K562 (cell line): ENCODE results near the gene DAPP1. TPM values are rescaled to one million over a fixed set of nuclear protein-coding genes. Genes with fewer than 3 reads are reported as not detected.

Experiments
- ATAC-seq: fragments of 200-7000 bp; cut with Tn5 transposase; 3 replicates; pipeline ENCODE4 v1.9.1; 2020; ENCODE audit warnings: moderate library complexity
- BruUV-seq: library from RNA; stranded (reverse); fragments of 400-500 nt; replicated peaks from 2 replicates; lab custom pipeline; 2021; lab: Mats Ljungman, UMichigan
- CTCF ChIA-PET: fragments of 300-600 bp; formaldehyde crosslinking; extraction: SDS; loops from one replicate; lab custom pipeline; 2021; ENCODE audit warnings: low intra/inter-chr PET ratio; lab: Yijun Ruan, JAX
- POLR2A ChIA-PET: fragments of 300-600, 350-650 bp; sonication (Branson Sonifier 250); formaldehyde crosslinking; extraction: SDS; loops from one replicate; lab custom pipeline; 2021; ENCODE audit warnings: antibody characterized with exemption, inconsistent platforms; lab: Yijun Ruan, JAX
- DNase-seq, 4 experiments: peaks; one replicate each; pipeline versions ENCODE4 v3.0.0 to v3.0.0-alpha.2; 2011 to 2018; ENCODE audit warnings: low spot score in 3 of 4, mixed read lengths in 3 of 4; ENCODE audit errors: extremely low read depth in 1 of 4
- FAIRE-seq: peaks from 2 replicates; lab custom pipeline; 2011; peaks lifted over from hg19 to GRCh38; lab: Jason Lieb, UNC
- H2AFZ ChIP-seq: 2 replicates; pipeline ENCODE4 v1.6.0; 2011; ENCODE audit warnings: low read depth, low read length, control low read depth, inconsistent platforms
- H3K27ac ChIP-seq: fragments of 200-600 bp; 3 replicates; pipeline ENCODE4 v1.8.0; 2011; ENCODE audit warnings: low read depth, mild to moderate bottlenecking, control low read depth, inconsistent platforms, low read length, moderate library complexity, mixed read lengths; ENCODE audit errors: extremely low read depth
- H3K27me3 ChIP-seq, 2 experiments: fragments of 300-600 bp in 1 of 2; 2 replicates in 1 of 2; 3 replicates in 1 of 2; pipeline versions ENCODE4 v1.6.0 to v1.8.0; 2011; ENCODE audit warnings: inconsistent platforms in 2 of 2, low read length in 2 of 2, mild to moderate bottlenecking in 1 of 2, mixed read lengths in 1 of 2, moderate library complexity in 1 of 2; ENCODE audit not compliant: control insufficient read depth in 2 of 2, insufficient read depth in 2 of 2
- H3K36me3 ChIP-seq: fragments of 300-600 bp; 3 replicates; pipeline ENCODE4 v1.8.0; 2011; ENCODE audit warnings: mild to moderate bottlenecking, low read length, inconsistent platforms; ENCODE audit not compliant: control insufficient read depth, insufficient read depth
- H3K4me1 ChIP-seq, 2 experiments: fragments of 200-600 bp in 1 of 2; replicated peaks in 1 of 2; 2 replicates in 1 of 2; 3 replicates in 1 of 2; pipeline versions ENCODE4 v1.5.1 to v1.8.0; 2011; ENCODE audit warnings: inconsistent platforms in 2 of 2, low read length in 2 of 2, mild to moderate bottlenecking in 1 of 2, mixed read lengths in 1 of 2, moderate library complexity in 1 of 2; ENCODE audit not compliant: control insufficient read depth in 2 of 2, insufficient read depth in 2 of 2
- H3K4me2 ChIP-seq: 2 replicates; pipeline ENCODE4 v1.6.1; 2011; ENCODE audit warnings: low read length, control low read depth, inconsistent platforms, mixed read lengths; ENCODE audit not compliant: insufficient read depth
- H3K4me3 ChIP-seq: fragments of 200-600 bp; sonication (generic), shearing (Covaris generic); 2 replicates; pipeline ENCODE4 v1.5.1; 2016; ENCODE audit warnings: control low read depth, inconsistent platforms
- H3K79me2 ChIP-seq: fragments of 200-600 bp; 3 replicates; pipeline ENCODE4 v1.8.0; 2011; ENCODE audit warnings: low read length, inconsistent platforms; ENCODE audit not compliant: control insufficient read depth, insufficient read depth
- H3K9ac ChIP-seq, 2 experiments: 2 replicates each; pipeline versions ENCODE4 v1.6.0 to v1.6.1; 2011; ENCODE audit warnings: low read depth in 2 of 2, low read length in 2 of 2, control low read depth in 1 of 2, inconsistent platforms in 1 of 2, mild to moderate bottlenecking in 1 of 2, mixed read lengths in 1 of 2; ENCODE audit not compliant: insufficient read depth in 1 of 2
- H3K9me1 ChIP-seq: one replicate; pipeline ENCODE4 v1.6.0; 2011; ENCODE audit warnings: inconsistent platforms, mild to moderate bottlenecking, low read length, moderate library complexity; ENCODE audit not compliant: control insufficient read depth, insufficient read depth
- H3K9me3 ChIP-seq: replicated peaks from 2 replicates; pipeline ENCODE4 v1.5.1; 2011; ENCODE audit warnings: low read depth, low read length, inconsistent platforms; ENCODE audit not compliant: control insufficient read depth, insufficient read depth
- H4K20me1 ChIP-seq: replicated peaks from 2 replicates; pipeline ENCODE4 v1.6.1; 2011; ENCODE audit warnings: low read length, inconsistent platforms, mixed read lengths; ENCODE audit not compliant: control insufficient read depth, insufficient read depth
- DDX20 ChIP-seq: fragments of 450-650 bp; IDR thresholded peaks from 2 replicates; pipeline ENCODE4 v1.6.1; 2016; ENCODE audit warnings: missing genetic modification characterization, low read depth, mild to moderate bottlenecking, missing compliant biosample characterization, moderate library complexity
- HMGN3 ChIP-seq: IDR thresholded peaks from 2 replicates; pipeline ENCODE4 v1.6.1; 2011; ENCODE audit warnings: borderline replicate concordance, low read depth, mild to moderate bottlenecking, mixed read lengths, low read length; ENCODE audit not compliant: insufficient read length; ENCODE audit errors: extremely low read depth
- ZNF12 ChIP-seq: sonication (generic); formaldehyde crosslinking; IDR thresholded peaks from 2 replicates; pipeline ENCODE4 v1.4.0; 2020; ENCODE audit warnings: mild to moderate bottlenecking, missing genetic modification reagents
- WGBS: fragments of 100-300 bp; shearing (Covaris generic); methylation state at CpG from one replicate; pipeline ENCODE4 v1.1.6; 2016; ENCODE audit warnings: low coverage, mixed read lengths; ENCODE audit not compliant: insufficient coverage; ENCODE audit errors: missing lambda C conversion rate; 5-methylcytosine and 5-hydroxymethylcytosine counted together
- in situ Hi-C: fragments of 300-500 bp; cut with MboI; formaldehyde crosslinking; loops from 4 replicates; pipeline ENCODE4 v1.15.0; 2018; ENCODE audit warnings: inconsistent platforms, mixed read lengths
- intact Hi-C: fragments of 100-400 bp; cut with micrococcal nuclease; formaldehyde crosslinking; loops from 2 replicates; pipeline ENCODE4 v1.14.2; 2022
- polyA plus RNA-seq, 8 experiments: library from polyadenylated mRNA; depleted of rRNA in 4 of 8; stranded (reverse) in 5 of 8; unstranded in 3 of 8; fragments of >200 nt; fragmentation: Nextera tagmentation in 2 of 8; fragmentation: Illumina TruSeq in 1 of 8; extraction: Ambion mirVana in 2 of 8; extraction: Trizol in 1 of 8; gene quantifications; 2 replicates each; pipeline versions ENCODE4 v1.2.1 to v1.2.3, GENCODE V29; 2011 to 2014; ENCODE audit warnings: inconsistent platforms in 1 of 8, missing spikeins in 1 of 8
- total RNA-seq, 7 experiments: library from RNA; depleted of rRNA in 6 of 7; stranded (reverse); fragments of >200 nt in 6 of 7; fragmentation: Illumina TruSeq in 2 of 7; extraction: Trizol in 2 of 7; gene quantifications; 2 replicates each; pipeline versions ENCODE4 v1.2.1 to v1.2.3, GENCODE V29; 2011 to 2021; ENCODE audit warnings: low replicate concordance in 1 of 7
- TF ChIP-seq, protein P1 (sequence below): sonication (generic); formaldehyde crosslinking; IDR thresholded peaks from 2 replicates; pipeline ENCODE4 v1.8.0; 2022; ENCODE audit warnings: missing genetic modification reagents, mild to moderate bottlenecking, moderate library complexity, borderline replicate concordance

The DAPP1 gene
- total and polyA plus RNA-seq, 9 of the 15 experiments (the other 6 are each of a cell fraction or from before 2014, with no cell fraction given): 1.9 to 7.2 (median 3.6) TPM

DNA sequence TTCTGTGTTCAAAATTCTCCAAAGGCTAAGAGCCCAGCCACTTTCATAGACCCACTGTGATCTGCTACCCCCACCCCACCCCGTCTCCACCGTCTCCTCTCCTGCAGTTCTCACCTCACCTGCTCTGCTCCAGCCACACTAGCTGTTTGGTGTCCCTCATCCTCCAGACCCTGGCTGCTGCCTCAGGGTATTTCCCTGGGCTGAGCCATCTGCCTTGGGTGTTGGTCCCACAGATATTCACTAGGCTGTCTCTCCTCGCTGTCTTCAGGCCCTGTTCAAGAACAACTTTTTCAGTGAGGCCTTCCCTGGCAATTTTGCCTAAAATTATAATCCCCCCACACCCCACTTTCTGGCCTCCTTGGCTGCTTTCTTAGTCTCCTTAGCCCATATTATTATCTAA is 31.8 kb upstream of the DAPP1 start:
- H4K20me1 ChIP-seq: no peaks in the 10 kb centered on the region
- H3K27me3 ChIP-seq: peaks cover 8 to 22% of the 10 kb centered on the region in 2 experiments
- H3K9me3 ChIP-seq: no peaks in the 10 kb centered on the region
- H3K36me3 ChIP-seq: no peaks in the 10 kb centered on the region
- H3K4me1 ChIP-seq: no peaks in the 10 kb centered on the region
- BruUV-seq: no TSS peak
- H3K4me3 ChIP-seq: no peak overlapping the region
- intact Hi-C loops (no loop called here), in situ Hi-C loops (no loop called here)
- no peak overlapping the region for H3K9ac ChIP-seq
- no peaks in the 10 kb centered on the region for H3K9me1 ChIP-seq
- ChIA-PET CTCF (no interaction called here), POLR2A (no interaction called here)
- WGBS: 0% methylated on average over 3 of the region's 3 CpGs
- ATAC-seq (no peak; the same call in 2 of the 3 replicates), FAIRE-seq (no peak), DNase-seq (no peak)
- TF ChIP-seq HMGN3 (no peak), ZNF12 (no peak), DDX20 (no peak)
- TF ChIP-seq, protein P1, sequence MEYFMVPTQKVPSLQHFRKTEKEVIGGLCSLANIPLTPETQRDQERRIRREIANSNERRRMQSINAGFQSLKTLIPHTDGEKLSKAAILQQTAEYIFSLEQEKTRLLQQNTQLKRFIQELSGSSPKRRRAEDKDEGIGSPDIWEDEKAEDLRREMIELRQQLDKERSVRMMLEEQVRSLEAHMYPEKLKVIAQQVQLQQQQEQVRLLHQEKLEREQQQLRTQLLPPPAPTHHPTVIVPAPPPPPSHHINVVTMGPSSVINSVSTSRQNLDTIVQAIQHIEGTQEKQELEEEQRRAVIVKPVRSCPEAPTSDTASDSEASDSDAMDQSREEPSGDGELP (CRISPR knock-in tag): no peak
- H3K79me2 ChIP-seq: no peaks in the 10 kb centered on the region
- no peak overlapping the region for H3K27ac ChIP-seq
- H3K4me2 ChIP-seq: no peak overlapping the region
- no peak overlapping the region for H2AFZ ChIP-seq
